NT2/D1 (cell line): ENCODE measurements around the gene MAP2K5.

Source experiments
- SUZ12 ChIP-seq: IDR thresholded peaks from 2 replicates; pipeline ENCODE4 v1.6.1; 2011; ENCODE audit not compliant: insufficient read length, insufficient read depth; ENCODE audit errors: extremely low read depth
- YY1 ChIP-seq: IDR thresholded peaks from 2 replicates; pipeline ENCODE4 v1.6.1; 2011; ENCODE audit not compliant: insufficient read length, insufficient read depth
- ZNF274 ChIP-seq: IDR thresholded peaks from 2 replicates; pipeline ENCODE4 v1.6.1; 2011; ENCODE audit warnings: mild to moderate bottlenecking, low read depth, low read length

DNA sequence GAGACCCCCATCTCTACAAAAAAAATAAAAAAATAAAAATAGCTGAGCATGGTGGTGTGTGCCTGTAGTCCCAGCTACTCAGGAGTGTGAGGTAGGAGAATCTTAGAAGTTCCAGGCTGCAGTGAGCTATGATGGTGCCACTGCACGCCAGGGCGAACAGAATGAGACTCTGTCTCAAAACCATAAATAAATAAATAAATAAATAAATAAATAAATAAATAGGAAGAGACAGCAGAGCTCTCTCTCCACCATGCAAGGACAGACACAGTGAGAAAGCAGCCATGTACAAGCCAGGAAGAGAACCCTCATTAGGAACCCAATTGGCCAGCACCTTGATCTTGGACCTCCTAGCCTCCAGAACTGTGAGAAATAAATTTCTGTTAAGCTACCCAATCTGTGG, 26.9 kb upstream of the MAP2K5 start:
- no peak for TF ChIP-seq YY1
- no peak for TF ChIP-seq ZNF274
- TF ChIP-seq SUZ12: no peak
